BE2C (cell line): ENCODE data around the gene IRS2.

Experiments used
- DNase-seq: peaks from one replicate; pipeline ENCODE4 v3.0.0-alpha.2; 2020
- H3K27me3 ChIP-seq: fragments of 250-450 bp; sonication (Bioruptor Pico); 2 replicates; pipeline ENCODE4 v1.5.1; 2020; ENCODE audit warnings: mild to moderate bottlenecking
- H3K36me3 ChIP-seq: fragments of 250-450 bp; sonication (Bioruptor Pico); 2 replicates; pipeline ENCODE4 v1.5.1; 2020; ENCODE audit warnings: mild to moderate bottlenecking
- H3K4me1 ChIP-seq: fragments of 250-450 bp; sonication (Bioruptor Pico); 2 replicates; pipeline ENCODE4 v1.5.1; 2020
- H3K4me3 ChIP-seq: 2 replicates; pipeline ENCODE4 v1.5.1; 2011; ENCODE audit warnings: low read depth, low read length
- H3K9me3 ChIP-seq: fragments of 250-450 bp; sonication (Bioruptor Pico); 2 replicates; pipeline ENCODE4 v1.5.1; 2020
- CTCF ChIP-seq: IDR thresholded peaks from 2 replicates; pipeline ENCODE4 v1.5.1; 2012; ENCODE audit warnings: mild to moderate bottlenecking, low read depth, low read length

Gene IRS2

GRCh38 chr13:109740721-109741120 lies 45.7 kb downstream of the IRS2 start:
- DNase-seq, result no peak
- no peaks in the 10 kb centered on the region for H3K27me3 ChIP-seq
- H3K36me3 ChIP-seq, result no peaks in the 10 kb centered on the region
- H3K4me1 ChIP-seq, result peaks cover 4% of the 10 kb centered on the region
- H3K9me3 ChIP-seq, result no peaks in the 10 kb centered on the region
- no peak overlapping the region for H3K4me3 ChIP-seq
- no peak for TF ChIP-seq CTCF

- no peak for DNase-seq
- no peaks in the 10 kb centered on the region for H3K27me3 ChIP-seq
- H3K36me3 ChIP-seq, result no peaks in the 10 kb centered on the region
- no peak for TF ChIP-seq CTCF
- no peaks in the 10 kb centered on the region for H3K9me3 ChIP-seq
- peaks cover 4% of the 10 kb centered on the region for H3K4me1 ChIP-seq
- H3K4me3 ChIP-seq, result no peak overlapping the region
These were observed 46.3 kb downstream of the IRS2 start for GRCh38 chr13:109740121-109740520.

GRCh38 chr13:109738298-109738746 lies 48.1 kb downstream of the IRS2 start:
- Histone ChIP-seq H3K36me3 (no peaks in the 10 kb centered on the region), H3K4me3 (no peak overlapping the region), H3K27me3 (no peaks in the 10 kb centered on the region), H3K4me1 (no peaks in the 10 kb centered on the region), H3K9me3 (no peaks in the 10 kb centered on the region)
- TF ChIP-seq CTCF, result no peak
- no peak for DNase-seq

- TF ChIP-seq CTCF, result no peak
- no peaks in the 10 kb centered on the region; the same call in 1 of the 2 replicates for H3K9me3 ChIP-seq
- H3K4me1 ChIP-seq, result no peaks in the 10 kb centered on the region
- H3K4me3 ChIP-seq, result no peak overlapping the region
- no peak for DNase-seq
- no peaks in the 10 kb centered on the region for H3K36me3 ChIP-seq
- no peaks in the 10 kb centered on the region for H3K27me3 ChIP-seq
These were observed 48.8 kb downstream of the IRS2 start for GRCh38 chr13:109737606-109738005.

- H3K4me3 ChIP-seq, result no peak overlapping the region
- no peaks in the 10 kb centered on the region for H3K27me3 ChIP-seq
- H3K4me1 ChIP-seq, result no peaks in the 10 kb centered on the region
- TF ChIP-seq CTCF, result no peak
- no peaks in the 10 kb centered on the region for H3K36me3 ChIP-seq
- no peak for DNase-seq
- no peaks in the 10 kb centered on the region; the same call in 1 of the 2 replicates for H3K9me3 ChIP-seq
These were observed 49.3 kb downstream of the IRS2 start for GRCh38 chr13:109737046-109737573.

GRCh38 chr13:109735436-109735966 lies 50.9 kb downstream of the IRS2 start:
- TF ChIP-seq CTCF, result no peak
- no peak overlapping the region for H3K4me3 ChIP-seq
- no peaks in the 10 kb centered on the region; the same call in 1 of the 2 replicates for H3K9me3 ChIP-seq
- no peak for DNase-seq
- H3K27me3 ChIP-seq, result no peaks in the 10 kb centered on the region
- no peaks in the 10 kb centered on the region for H3K36me3 ChIP-seq
- no peaks in the 10 kb centered on the region for H3K4me1 ChIP-seq
